AG09319 (cell line): ENCODE data around the gene PHACTR3.

Experiments used
- DNase-seq: peaks from one replicate; pipeline ENCODE4 v3.0.0-alpha.2; 2010; ENCODE audit warnings: low read depth; ENCODE audit errors: extremely low read depth
- CTCF ChIP-seq: IDR thresholded peaks from 2 replicates; pipeline ENCODE4 v1.5.1; 2011; ENCODE audit warnings: low read depth, mild to moderate bottlenecking, inconsistent platforms, low read length, moderate library complexity

PHACTR3 gene

DNA sequence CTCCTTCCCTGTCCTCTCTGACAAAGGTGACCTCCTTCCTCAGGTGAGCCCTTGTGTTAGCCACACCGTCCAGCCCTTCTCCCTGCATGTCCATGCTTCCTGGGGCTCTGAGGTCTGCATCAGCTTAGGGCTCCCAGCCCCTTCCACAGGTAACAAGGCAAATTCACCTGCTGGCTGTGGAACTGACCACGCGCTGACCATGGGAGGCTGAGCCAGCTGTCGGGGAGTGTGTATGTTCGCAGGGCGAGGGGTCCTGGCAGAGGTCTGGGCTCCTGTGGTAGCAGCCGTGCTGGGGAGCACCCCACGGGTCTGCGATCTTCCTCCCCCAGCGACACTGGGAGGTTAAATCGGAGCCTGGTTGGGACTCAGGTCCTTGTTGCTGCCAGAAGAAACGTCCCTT, 136.7 kb downstream of the PHACTR3 start:
- no peak for TF ChIP-seq CTCF
- no peak for DNase-seq

GRCh38 chr20:59742351-59743095, 138.2 kb downstream of the PHACTR3 start:
- TF ChIP-seq CTCF: no peak
- DNase-seq: no peak

- DNase-seq: no peak
- TF ChIP-seq CTCF: no peak
Measured at GRCh38 chr20:59743308-59743707, 139.0 kb downstream of the PHACTR3 start.

- TF ChIP-seq CTCF: no peak
- no peak for DNase-seq
Measured at GRCh38 chr20:59743767-59744485, 139.6 kb downstream of the PHACTR3 start.

DNA sequence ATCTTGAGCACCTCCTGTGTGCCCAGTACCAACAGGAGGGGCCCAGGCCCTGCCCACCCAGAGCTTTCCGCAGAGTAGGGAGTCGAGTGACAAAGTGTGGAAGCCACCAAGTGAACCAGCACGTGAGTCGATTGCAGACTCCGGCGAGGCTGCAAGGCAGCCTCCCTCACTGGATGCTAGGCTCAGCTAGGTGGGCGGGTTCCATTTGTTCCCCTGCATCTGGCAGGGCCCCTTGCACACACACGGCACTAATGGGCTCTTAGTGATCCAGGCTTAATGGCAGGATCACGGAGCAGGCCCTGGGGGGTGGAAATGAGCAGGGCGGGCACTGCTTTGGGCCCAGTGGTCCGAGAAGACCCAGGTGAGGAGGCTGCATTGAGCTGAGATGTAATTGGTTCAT, 140.4 kb downstream of the PHACTR3 start:
- DNase-seq: no peak
- no peak for TF ChIP-seq CTCF

DNA sequence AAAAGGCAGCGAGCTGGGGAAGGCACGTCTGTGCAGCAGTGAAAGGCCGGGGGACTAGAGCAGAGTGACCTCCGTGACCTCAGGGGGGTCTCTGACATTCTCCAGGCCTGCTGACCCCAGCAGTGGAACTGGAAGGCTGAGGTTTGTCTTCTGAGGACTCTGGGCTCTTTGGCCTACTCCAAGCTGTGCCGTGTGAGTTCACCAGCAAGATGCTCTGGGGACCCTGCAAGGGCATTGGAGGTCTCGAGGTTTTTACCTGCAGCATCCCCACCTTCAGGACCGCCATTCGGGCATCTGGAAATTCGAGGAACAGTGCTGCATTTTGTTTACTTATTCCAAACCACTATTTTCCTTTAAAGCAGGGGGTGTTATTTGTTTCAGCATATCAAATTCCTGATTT, 140.9 kb downstream of the PHACTR3 start:
- no peak for TF ChIP-seq CTCF
- no peak for DNase-seq

DNA sequence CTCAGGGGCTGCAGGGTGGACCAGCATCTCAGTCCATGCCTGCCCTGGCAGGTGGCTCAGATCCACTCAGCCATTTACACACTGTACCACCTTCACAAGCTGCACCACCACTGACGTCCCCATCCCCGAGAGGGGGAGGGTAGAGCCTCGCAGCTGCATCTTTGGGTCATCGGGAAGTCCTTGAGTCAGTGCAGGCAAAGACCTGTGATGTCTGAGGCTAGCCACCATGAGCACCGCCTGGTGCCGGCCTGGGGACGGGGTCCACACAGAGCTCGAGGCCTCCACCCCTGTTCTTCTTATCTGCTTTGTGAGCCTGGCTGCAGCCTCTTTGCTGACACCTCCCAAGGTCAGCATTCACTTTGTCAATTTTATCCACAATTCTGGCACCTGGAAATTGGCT, 141.4 kb downstream of the PHACTR3 start:
- no peak for TF ChIP-seq CTCF
- DNase-seq: no peak
